ENCODE measurements around the gene MAGIX. TPM values are rescaled to one million over a fixed set of nuclear protein-coding genes. Genes with fewer than 3 reads are reported as not detected.
"Not testable (repeated sequence)": the region's sequence is repeated elsewhere in the genome, so short reads cannot be mapped to it uniquely, and the experiment has no call there.

Gene MAGIX
- total RNA-seq, 1 experiment from 2014 or later: 1.2 TPM

DNA sequence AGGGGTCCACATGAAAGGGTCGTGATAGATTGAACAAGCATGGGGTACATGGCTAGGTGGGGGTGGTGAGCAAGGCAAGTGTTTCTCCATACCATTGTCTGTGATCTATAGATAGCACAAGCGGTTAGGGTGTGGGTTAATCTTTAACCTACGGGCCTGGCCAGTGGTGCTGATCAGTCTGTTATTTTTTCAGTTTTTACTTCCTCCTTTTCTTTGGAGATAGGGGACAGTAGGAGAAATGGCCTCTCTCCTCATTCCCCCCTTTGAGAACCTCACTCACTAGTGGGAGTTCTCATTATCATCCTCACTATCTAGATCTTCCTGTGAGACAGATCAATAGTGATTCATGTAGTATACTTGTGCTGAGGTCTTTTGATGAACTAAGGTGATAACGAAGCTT is 22.8 kb upstream of the MAGIX start (continued):
- TF ChIP-seq, protein P1, sequence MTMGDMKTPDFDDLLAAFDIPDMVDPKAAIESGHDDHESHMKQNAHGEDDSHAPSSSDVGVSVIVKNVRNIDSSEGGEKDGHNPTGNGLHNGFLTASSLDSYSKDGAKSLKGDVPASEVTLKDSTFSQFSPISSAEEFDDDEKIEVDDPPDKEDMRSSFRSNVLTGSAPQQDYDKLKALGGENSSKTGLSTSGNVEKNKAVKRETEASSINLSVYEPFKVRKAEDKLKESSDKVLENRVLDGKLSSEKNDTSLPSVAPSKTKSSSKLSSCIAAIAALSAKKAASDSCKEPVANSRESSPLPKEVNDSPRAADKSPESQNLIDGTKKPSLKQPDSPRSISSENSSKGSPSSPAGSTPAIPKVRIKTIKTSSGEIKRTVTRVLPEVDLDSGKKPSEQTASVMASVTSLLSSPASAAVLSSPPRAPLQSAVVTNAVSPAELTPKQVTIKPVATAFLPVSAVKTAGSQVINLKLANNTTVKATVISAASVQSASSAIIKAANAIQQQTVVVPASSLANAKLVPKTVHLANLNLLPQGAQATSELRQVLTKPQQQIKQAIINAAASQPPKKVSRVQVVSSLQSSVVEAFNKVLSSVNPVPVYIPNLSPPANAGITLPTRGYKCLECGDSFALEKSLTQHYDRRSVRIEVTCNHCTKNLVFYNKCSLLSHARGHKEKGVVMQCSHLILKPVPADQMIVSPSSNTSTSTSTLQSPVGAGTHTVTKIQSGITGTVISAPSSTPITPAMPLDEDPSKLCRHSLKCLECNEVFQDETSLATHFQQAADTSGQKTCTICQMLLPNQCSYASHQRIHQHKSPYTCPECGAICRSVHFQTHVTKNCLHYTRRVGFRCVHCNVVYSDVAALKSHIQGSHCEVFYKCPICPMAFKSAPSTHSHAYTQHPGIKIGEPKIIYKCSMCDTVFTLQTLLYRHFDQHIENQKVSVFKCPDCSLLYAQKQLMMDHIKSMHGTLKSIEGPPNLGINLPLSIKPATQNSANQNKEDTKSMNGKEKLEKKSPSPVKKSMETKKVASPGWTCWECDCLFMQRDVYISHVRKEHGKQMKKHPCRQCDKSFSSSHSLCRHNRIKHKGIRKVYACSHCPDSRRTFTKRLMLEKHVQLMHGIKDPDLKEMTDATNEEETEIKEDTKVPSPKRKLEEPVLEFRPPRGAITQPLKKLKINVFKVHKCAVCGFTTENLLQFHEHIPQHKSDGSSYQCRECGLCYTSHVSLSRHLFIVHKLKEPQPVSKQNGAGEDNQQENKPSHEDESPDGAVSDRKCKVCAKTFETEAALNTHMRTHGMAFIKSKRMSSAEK (CRISPR knock-in tag; IDR thresholded peaks at IDR 0.05; ENCODE audit: borderline replicate concordance): no peak
- TF ChIP-seq FOXK1 (CRISPR knock-in tag; IDR thresholded peaks at IDR 0.05) (no peak), ZBTB21 (CRISPR knock-in tag; IDR thresholded peaks at IDR 0.05; ENCODE audit: borderline replicate concordance) (no peak), ETV6 (CRISPR knock-in tag; IDR thresholded peaks at IDR 0.05) (no peak), ELF4 (CRISPR knock-in tag; IDR thresholded peaks at IDR 0.05; ENCODE audit: low read depth) (no peak), ESRRA (CRISPR knock-in tag; IDR thresholded peaks at IDR 0.05; ENCODE audit: borderline replicate concordance) (no peak)
- TF ChIP-seq, protein P2, sequence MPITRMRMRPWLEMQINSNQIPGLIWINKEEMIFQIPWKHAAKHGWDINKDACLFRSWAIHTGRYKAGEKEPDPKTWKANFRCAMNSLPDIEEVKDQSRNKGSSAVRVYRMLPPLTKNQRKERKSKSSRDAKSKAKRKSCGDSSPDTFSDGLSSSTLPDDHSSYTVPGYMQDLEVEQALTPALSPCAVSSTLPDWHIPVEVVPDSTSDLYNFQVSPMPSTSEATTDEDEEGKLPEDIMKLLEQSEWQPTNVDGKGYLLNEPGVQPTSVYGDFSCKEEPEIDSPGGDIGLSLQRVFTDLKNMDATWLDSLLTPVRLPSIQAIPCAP (CRISPR knock-in tag; IDR thresholded peaks at IDR 0.05): no peak
- TF ChIP-seq, protein P3, sequence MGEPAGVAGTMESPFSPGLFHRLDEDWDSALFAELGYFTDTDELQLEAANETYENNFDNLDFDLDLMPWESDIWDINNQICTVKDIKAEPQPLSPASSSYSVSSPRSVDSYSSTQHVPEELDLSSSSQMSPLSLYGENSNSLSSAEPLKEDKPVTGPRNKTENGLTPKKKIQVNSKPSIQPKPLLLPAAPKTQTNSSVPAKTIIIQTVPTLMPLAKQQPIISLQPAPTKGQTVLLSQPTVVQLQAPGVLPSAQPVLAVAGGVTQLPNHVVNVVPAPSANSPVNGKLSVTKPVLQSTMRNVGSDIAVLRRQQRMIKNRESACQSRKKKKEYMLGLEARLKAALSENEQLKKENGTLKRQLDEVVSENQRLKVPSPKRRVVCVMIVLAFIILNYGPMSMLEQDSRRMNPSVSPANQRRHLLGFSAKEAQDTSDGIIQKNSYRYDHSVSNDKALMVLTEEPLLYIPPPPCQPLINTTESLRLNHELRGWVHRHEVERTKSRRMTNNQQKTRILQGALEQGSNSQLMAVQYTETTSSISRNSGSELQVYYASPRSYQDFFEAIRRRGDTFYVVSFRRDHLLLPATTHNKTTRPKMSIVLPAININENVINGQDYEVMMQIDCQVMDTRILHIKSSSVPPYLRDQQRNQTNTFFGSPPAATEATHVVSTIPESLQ (CRISPR knock-in tag; IDR thresholded peaks at IDR 0.05): no peak

DNA sequence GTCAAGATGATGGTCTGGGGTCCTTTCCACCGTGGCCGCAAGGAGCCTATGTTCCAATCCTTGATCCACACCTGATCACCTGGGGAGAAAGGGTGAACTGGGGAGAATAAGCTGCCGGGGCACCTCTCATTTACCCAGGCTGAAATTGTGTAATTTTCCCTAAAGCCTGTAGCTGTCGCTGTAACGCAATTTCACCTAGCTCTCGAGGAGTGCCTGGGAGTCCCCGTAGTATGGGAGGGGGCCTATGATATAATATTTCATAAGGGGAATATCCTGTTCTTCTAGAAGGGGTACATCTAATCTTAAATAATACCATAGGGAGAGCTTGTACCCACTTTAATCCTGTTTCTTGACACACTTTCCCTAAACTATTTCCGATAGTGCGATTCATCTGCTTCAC is 20.3 kb upstream of the MAGIX start:
- CTCF ChIA-PET: interaction anchor here (0.9 to 3.6 kb wide), 17 partner anchors 8 to 184 kb away, joined by 3 to 29 read pairs (median 4); partner anchors contain the start of genes KCND1 and MAGIX
- H3K27me3 Mint-ChIP-seq (ENCODE audit: low read depth); POLR2A ChIA-PET; H3K27ac Mint-ChIP-seq; H3K36me3 Mint-ChIP-seq; ATAC-seq; H3K4me3 Mint-ChIP-seq; H3K4me1 Mint-ChIP-seq; DNase-seq (ENCODE audit: low spot score): not testable (repeated sequence)
- peaks cover 18% of the 10 kb centered on the region for H3K9me3 Mint-ChIP-seq
- TF ChIP-seq, protein P4, sequence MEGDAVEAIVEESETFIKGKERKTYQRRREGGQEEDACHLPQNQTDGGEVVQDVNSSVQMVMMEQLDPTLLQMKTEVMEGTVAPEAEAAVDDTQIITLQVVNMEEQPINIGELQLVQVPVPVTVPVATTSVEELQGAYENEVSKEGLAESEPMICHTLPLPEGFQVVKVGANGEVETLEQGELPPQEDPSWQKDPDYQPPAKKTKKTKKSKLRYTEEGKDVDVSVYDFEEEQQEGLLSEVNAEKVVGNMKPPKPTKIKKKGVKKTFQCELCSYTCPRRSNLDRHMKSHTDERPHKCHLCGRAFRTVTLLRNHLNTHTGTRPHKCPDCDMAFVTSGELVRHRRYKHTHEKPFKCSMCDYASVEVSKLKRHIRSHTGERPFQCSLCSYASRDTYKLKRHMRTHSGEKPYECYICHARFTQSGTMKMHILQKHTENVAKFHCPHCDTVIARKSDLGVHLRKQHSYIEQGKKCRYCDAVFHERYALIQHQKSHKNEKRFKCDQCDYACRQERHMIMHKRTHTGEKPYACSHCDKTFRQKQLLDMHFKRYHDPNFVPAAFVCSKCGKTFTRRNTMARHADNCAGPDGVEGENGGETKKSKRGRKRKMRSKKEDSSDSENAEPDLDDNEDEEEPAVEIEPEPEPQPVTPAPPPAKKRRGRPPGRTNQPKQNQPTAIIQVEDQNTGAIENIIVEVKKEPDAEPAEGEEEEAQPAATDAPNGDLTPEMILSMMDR (IDR thresholded peaks at IDR 0.05): peak; percentile 26; the same call in 1 of the 2 replicates

DNA sequence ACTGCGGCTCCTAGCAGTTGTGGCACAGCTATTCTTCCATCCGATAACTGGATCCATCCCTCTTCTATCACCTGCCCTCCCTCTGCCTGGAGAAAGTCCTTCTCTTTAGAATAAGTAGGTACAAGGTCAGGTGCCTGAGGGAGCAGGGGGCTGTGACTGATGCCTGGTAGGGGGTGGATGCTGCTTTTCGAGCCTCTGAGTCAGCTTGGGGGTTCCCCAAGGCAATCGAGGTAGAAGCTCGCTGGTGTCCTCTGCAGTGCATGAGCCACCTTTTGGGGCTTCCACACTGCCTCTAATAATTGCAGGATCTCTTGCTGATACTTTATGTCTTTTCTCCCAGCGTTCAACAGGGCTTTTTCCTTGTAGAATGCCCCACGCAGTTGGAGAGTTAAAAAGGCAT is 19.4 kb upstream of the MAGIX start:
- DNase-seq (ENCODE audit: low spot score); H3K27ac Mint-ChIP-seq; POLR2A ChIA-PET; H3K4me1 Mint-ChIP-seq; H3K4me3 Mint-ChIP-seq; H3K36me3 Mint-ChIP-seq; H3K27me3 Mint-ChIP-seq (ENCODE audit: low read depth); ATAC-seq: not testable (repeated sequence)
- CTCF ChIA-PET: interaction anchor here (0.9 to 3.6 kb wide), 13 partner anchors 9 to 185 kb away, joined by 3 to 29 read pairs (median 4); partner anchors contain the start of gene KCND1
- peaks cover 18% of the 10 kb centered on the region for H3K9me3 Mint-ChIP-seq

DNA sequence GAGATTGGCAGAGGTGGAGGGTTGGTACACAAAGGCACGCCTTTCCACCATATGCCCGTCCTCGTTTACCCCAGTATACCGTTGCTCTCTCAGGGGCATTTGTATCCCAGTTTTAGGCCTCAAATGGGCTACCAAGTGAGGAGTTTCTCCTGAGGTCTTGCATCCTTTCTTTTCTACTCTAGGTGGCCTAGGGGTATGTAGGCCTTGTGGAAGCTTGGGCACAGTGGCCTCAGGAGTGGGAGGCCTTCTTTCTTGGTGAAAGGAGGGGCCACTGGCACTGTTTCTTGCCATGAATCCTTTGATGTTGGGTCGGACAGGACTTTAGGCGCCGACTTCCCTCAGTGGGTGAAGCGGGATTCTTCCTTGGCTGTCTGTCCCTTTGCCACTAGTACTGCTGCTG is 15.3 kb upstream of the MAGIX start:
- Mint-ChIP-seq H3K27me3 (ENCODE audit: low read depth) (peaks cover 2% of the 10 kb centered on the region; the same call in 1 of the 2 replicates), H3K27ac (no peak overlapping the region), H3K4me1 (no peaks in the 10 kb centered on the region), H3K4me3 (no peak overlapping the region), H3K9me3 (no peaks in the 10 kb centered on the region), H3K36me3 (no peaks in the 10 kb centered on the region)
- CTCF ChIA-PET: interaction anchor here (0.6 to 1.0 kb wide), 2 partner anchors 9 to 1716 kb away, joined by 3 to 5 read pairs; no protein-coding TSS in a partner anchor
- no peak for ATAC-seq
- DNase-seq (ENCODE audit: low spot score): no peak
- POLR2A ChIA-PET: no interaction called here
- TF ChIP-seq, protein P3 (CRISPR knock-in tag; IDR thresholded peaks at IDR 0.05): no peak
- TF ChIP-seq, protein P5, sequence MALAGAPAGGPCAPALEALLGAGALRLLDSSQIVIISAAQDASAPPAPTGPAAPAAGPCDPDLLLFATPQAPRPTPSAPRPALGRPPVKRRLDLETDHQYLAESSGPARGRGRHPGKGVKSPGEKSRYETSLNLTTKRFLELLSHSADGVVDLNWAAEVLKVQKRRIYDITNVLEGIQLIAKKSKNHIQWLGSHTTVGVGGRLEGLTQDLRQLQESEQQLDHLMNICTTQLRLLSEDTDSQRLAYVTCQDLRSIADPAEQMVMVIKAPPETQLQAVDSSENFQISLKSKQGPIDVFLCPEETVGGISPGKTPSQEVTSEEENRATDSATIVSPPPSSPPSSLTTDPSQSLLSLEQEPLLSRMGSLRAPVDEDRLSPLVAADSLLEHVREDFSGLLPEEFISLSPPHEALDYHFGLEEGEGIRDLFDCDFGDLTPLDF (CRISPR knock-in tag; IDR thresholded peaks at IDR 0.05): no peak
- TF ChIP-seq, protein P6, sequence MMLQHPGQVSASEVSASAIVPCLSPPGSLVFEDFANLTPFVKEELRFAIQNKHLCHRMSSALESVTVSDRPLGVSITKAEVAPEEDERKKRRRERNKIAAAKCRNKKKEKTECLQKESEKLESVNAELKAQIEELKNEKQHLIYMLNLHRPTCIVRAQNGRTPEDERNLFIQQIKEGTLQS (CRISPR knock-in tag; conservative IDR thresholded peaks at IDR 0.05): no peak
- TF ChIP-seq IRF2 (CRISPR knock-in tag; IDR thresholded peaks at IDR 0.05; ENCODE audit: borderline replicate concordance, low read depth): no peak
- TF ChIP-seq, protein P7, sequence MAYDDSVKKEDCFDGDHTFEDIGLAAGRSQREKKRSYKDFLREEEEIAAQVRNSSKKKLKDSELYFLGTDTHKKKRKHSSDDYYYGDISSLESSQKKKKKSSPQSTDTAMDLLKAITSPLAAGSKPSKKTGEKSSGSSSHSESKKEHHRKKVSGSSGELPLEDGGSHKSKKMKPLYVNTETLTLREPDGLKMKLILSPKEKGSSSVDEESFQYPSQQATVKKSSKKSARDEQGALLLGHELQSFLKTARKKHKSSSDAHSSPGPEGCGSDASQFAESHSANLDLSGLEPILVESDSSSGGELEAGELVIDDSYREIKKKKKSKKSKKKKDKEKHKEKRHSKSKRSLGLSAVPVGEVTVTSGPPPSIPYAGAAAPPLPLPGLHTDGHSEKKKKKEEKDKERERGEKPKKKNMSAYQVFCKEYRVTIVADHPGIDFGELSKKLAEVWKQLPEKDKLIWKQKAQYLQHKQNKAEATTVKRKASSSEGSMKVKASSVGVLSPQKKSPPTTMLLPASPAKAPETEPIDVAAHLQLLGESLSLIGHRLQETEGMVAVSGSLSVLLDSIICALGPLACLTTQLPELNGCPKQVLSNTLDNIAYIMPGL (CRISPR knock-in tag; IDR thresholded peaks at IDR 0.05): no peak
- TF ChIP-seq ATF1 (CRISPR knock-in tag; IDR thresholded peaks at IDR 0.05): no peak
- TF ChIP-seq JUN (CRISPR knock-in tag; IDR thresholded peaks at IDR 0.05): no peak
